ENCODE data around the gene CAMKMT.

The CAMKMT gene

DNA sequence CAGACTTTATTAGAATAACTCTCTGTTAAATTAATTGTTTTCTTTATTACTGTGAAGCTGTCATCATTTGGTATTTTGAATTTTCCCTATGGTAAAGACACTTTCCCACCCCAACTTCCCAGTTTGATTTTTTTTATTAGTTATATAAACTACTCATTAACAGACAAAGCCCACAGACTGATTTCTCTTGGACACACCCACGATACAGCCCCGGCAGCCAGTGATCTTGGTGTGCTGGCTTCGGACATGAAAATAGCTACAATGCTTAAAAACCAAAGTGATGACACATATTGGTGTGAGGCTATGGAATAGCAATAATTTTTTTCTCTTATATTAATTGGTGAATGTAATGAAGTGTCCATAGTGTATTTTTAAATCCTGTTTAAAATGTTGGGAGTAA lies 354.4 kb downstream of the CAMKMT start:
- Histone ChIP-seq H3K9me3 (ENCODE audit: control insufficient read depth, insufficient read depth, low read length) (no peaks in the 10 kb centered on the region), H3K9ac (ENCODE audit: low read depth, low read length) (no peak overlapping the region), H3K4me3 (ENCODE audit: low read depth, low read length) (no peak overlapping the region), H3K27me3 (ENCODE audit: control insufficient read depth, insufficient read depth, low read length) (no peaks in the 10 kb centered on the region), H3K4me1 (ENCODE audit: control insufficient read depth, insufficient read depth, low read length) (no peaks in the 10 kb centered on the region), H3K36me3 (ENCODE audit: control insufficient read depth, insufficient read depth, low read length) (no peaks in the 10 kb centered on the region)

DNA sequence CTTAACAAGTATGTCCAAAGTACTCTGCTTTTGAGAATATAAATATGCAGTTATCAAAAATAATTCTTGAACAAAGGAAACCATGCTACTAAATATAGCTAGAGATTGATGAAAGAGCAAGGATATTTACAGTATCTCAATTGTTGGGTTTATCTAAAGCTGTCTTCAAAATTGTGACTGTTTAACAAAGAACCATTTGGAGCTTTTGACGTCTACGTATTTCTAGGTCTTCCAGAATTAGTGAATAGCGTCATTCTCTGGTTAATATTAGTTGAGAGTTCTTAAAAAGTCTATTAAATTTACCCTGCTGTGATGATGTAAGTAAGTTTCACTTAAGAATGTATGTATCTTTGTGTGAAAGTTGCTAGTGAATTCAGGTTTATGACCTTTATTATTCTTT lies 356.7 kb downstream of the CAMKMT start:
- Histone ChIP-seq H3K9ac (ENCODE audit: low read depth, low read length) (no peak overlapping the region), H3K36me3 (ENCODE audit: control insufficient read depth, insufficient read depth, low read length) (no peaks in the 10 kb centered on the region), H3K4me1 (ENCODE audit: control insufficient read depth, insufficient read depth, low read length) (no peaks in the 10 kb centered on the region), H3K9me3 (ENCODE audit: control insufficient read depth, insufficient read depth, low read length) (no peaks in the 10 kb centered on the region), H3K27me3 (ENCODE audit: control insufficient read depth, insufficient read depth, low read length) (no peaks in the 10 kb centered on the region), H3K4me3 (ENCODE audit: low read depth, low read length) (no peak overlapping the region)

DNA sequence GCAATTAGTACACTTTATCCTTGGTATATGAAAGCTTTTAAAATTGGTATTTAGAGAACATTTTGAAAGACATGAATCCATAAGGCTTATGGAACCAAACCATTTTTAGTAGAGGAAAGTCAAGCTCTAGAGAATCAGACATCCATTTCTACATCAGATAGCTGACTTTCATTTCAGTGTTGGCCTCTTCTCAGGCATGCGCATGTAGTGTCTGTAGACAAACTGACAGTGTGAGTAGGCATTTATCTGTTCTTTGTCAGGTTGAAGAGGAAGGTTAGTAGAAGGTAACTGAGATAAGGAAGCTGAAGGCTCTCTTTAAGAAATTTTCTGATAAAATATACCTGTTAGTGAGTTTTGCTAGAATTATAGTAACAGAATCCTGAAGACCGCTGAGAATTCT lies 357.8 kb downstream of the CAMKMT start:
- no peaks in the 10 kb centered on the region for H3K27me3 ChIP-seq (ENCODE audit: control insufficient read depth, insufficient read depth, low read length)
- no peak overlapping the region for H3K9ac ChIP-seq (ENCODE audit: low read depth, low read length)
- H3K4me3 ChIP-seq (ENCODE audit: low read depth, low read length): no peak overlapping the region
- no peaks in the 10 kb centered on the region for H3K4me1 ChIP-seq (ENCODE audit: control insufficient read depth, insufficient read depth, low read length)
- H3K9me3 ChIP-seq (ENCODE audit: control insufficient read depth, insufficient read depth, low read length): no peaks in the 10 kb centered on the region
- H3K36me3 ChIP-seq (ENCODE audit: control insufficient read depth, insufficient read depth, low read length): no peaks in the 10 kb centered on the region

DNA sequence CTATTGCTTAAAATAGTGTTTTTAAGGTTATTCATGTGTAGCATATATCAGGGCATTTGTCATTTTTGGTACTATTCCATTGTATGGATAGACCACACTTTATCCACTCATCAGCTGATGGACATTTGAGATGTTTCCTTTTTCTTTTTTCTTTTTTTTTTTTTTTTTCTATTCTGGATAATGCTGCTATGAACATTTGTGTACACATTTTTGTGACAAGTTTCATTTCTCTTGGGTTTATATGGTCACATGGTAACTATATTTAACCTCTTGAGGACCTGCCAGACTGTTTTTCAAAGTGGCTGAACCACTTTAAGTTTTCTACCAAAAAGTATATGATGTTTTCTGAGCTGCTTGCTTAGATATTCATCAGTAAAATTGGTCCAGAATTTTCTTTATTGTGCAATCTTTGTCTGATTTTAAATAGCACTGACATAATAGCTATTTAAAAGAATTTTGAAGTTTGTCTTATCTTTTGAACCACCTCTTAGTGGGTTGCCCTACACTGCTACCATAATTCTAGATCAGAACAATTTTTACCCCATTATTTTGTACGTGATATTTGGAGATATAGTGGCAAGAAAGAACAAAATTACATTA lies 360.4 kb downstream of the CAMKMT start:
- H3K9me3 ChIP-seq (ENCODE audit: control insufficient read depth, insufficient read depth, low read length): no peaks in the 10 kb centered on the region
- H3K27me3 ChIP-seq (ENCODE audit: control insufficient read depth, insufficient read depth, low read length): no peaks in the 10 kb centered on the region
- H3K4me1 ChIP-seq (ENCODE audit: control insufficient read depth, insufficient read depth, low read length): no peaks in the 10 kb centered on the region
- H3K36me3 ChIP-seq (ENCODE audit: control insufficient read depth, insufficient read depth, low read length): no peaks in the 10 kb centered on the region
- H3K4me3 ChIP-seq (ENCODE audit: low read depth, low read length): no peak overlapping the region
- no peak overlapping the region for H3K9ac ChIP-seq (ENCODE audit: low read depth, low read length)

DNA sequence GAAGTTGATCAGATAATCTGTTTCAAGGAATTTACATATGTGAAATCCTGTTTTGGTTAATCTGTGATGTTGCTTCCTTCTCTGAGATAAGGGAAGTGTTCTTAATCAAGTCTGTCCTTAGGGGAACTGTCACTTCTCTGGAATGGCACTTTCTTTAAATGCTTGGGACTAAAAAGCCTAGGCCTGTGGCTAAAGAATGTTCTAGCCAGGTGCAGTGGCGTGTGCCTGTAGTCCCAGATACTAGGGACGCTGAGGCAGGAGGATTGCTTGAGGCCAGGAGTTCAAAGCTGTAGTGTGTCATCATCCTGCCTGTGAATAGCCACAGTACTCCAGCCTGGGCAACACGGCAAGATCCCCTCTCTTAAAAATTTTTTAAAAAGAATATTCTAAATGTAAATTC lies 362.2 kb downstream of the CAMKMT start:
- no peaks in the 10 kb centered on the region for H3K36me3 ChIP-seq (ENCODE audit: control insufficient read depth, insufficient read depth, low read length)
- H3K9ac ChIP-seq (ENCODE audit: low read depth, low read length): no peak overlapping the region
- H3K27me3 ChIP-seq (ENCODE audit: control insufficient read depth, insufficient read depth, low read length): no peaks in the 10 kb centered on the region
- H3K9me3 ChIP-seq (ENCODE audit: control insufficient read depth, insufficient read depth, low read length): no peaks in the 10 kb centered on the region
- H3K4me1 ChIP-seq (ENCODE audit: control insufficient read depth, insufficient read depth, low read length): no peaks in the 10 kb centered on the region
- no peak overlapping the region for H3K4me3 ChIP-seq (ENCODE audit: low read depth, low read length)

DNA sequence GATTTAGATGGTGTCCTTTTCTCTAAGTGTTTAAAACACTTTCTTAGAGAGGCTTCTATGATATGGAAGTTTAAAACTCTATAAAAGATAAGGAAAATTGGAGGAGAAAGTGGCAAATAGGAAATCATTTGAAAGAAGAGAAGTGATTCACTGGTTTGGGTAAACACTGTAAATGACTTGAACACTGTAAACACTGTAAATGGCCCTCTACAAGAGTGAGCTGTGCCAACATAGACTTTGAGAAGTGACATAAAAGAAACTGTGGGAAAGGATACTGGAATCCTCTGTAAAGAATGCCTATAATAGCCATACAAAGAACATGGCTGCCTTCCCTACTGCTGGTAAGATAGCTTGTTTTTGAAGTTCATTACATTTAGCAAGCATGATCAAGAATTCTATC lies 368.8 kb downstream of the CAMKMT start:
- Histone ChIP-seq H3K27me3 (ENCODE audit: control insufficient read depth, insufficient read depth, low read length) (no peaks in the 10 kb centered on the region), H3K9me3 (ENCODE audit: control insufficient read depth, insufficient read depth, low read length) (no peaks in the 10 kb centered on the region), H3K4me1 (ENCODE audit: control insufficient read depth, insufficient read depth, low read length) (no peaks in the 10 kb centered on the region), H3K36me3 (ENCODE audit: control insufficient read depth, insufficient read depth, low read length) (no peaks in the 10 kb centered on the region), H3K9ac (ENCODE audit: low read depth, low read length) (no peak overlapping the region), H3K4me3 (ENCODE audit: low read depth, low read length) (no peak overlapping the region)

DNA sequence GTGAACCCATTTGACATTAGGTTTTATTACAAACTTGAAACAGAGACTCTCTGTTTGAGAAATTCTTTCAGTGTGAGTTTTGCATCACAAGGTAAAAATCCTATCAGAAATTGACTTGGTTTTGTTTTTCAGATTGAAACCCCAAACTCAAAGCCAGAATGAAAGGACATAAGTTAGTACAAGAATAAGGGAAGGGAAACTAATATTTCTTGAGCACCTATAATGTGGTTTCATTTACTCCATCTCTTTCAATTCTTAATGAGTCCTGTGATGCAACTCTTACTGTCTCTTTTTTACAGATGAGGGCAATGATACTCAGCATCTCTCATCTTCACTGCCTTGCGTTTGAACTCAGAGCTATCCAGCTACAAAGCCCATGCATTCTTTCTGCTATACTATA lies 369.8 kb downstream of the CAMKMT start:
- H3K36me3 ChIP-seq (ENCODE audit: control insufficient read depth, insufficient read depth, low read length): no peaks in the 10 kb centered on the region
- no peak overlapping the region for H3K9ac ChIP-seq (ENCODE audit: low read depth, low read length)
- no peaks in the 10 kb centered on the region for H3K4me1 ChIP-seq (ENCODE audit: control insufficient read depth, insufficient read depth, low read length)
- H3K9me3 ChIP-seq (ENCODE audit: control insufficient read depth, insufficient read depth, low read length): peaks cover 4% of the 10 kb centered on the region
- H3K27me3 ChIP-seq (ENCODE audit: control insufficient read depth, insufficient read depth, low read length): no peaks in the 10 kb centered on the region
- no peak overlapping the region for H3K4me3 ChIP-seq (ENCODE audit: low read depth, low read length)

DNA sequence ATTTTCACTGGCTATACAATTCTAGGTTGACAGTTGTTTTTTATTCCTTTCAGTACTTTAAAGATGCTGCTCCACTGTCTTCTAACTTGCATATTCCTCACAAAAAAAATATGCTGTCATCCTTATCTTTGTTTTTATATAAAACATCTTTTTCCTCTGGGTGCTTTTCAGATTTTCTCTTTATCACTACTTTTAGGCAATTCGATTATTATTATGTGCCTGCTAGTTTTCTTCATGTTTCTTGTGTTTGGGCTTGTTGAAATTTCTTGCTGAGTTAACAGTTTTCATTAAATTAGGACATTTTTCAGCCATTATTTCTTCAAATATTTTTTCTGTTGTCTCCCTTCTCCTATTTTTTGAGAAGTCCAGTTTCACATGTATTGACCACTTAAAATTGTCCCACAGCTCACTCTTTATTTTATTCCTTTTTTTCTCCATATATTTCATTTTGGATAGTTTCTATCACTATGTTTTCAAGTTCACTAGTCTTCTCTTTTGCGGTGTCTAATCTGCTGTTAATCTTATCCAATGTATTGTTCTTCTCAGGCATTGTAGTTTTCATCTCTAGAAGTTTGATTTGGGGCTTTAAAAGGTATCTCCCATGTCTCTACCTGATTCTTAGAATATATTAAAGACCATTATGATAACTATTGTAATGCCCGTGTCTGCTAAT lies 374.7 kb downstream of the CAMKMT start:
- peaks cover 4% of the 10 kb centered on the region for H3K9me3 ChIP-seq (ENCODE audit: control insufficient read depth, insufficient read depth, low read length)

DNA sequence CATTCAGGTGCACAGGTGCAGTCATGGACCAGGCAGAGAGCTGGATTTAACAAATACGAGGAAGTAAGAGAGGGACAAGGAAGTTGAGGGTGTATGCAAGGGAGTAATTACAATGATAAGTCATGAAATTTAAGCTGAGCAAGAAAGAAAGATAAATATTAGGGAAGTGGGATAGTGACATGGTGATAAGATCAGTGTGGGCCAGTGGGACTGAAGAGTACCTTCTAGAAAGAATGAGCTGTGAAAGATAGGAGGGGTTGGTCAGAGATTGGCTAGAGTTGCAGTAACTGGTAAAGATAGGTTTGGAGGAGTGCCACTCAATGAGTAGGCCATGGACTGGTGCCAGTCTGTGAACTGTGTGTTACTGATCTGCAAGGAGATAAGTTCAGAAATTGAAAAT lies 378.9 kb downstream of the CAMKMT start:
- peaks cover 8% of the 10 kb centered on the region for H3K4me1 ChIP-seq (ENCODE audit: control insufficient read depth, insufficient read depth, low read length)
- no peak overlapping the region for H3K4me3 ChIP-seq (ENCODE audit: low read depth, low read length)
- no peaks in the 10 kb centered on the region for H3K27me3 ChIP-seq (ENCODE audit: control insufficient read depth, insufficient read depth, low read length)
- H3K36me3 ChIP-seq (ENCODE audit: control insufficient read depth, insufficient read depth, low read length): no peaks in the 10 kb centered on the region
- H3K9ac ChIP-seq (ENCODE audit: low read depth, low read length): no peak overlapping the region
- peaks cover 4% of the 10 kb centered on the region for H3K9me3 ChIP-seq (ENCODE audit: control insufficient read depth, insufficient read depth, low read length)

More for the DNA sequence above, 374.7 kb downstream of the CAMKMT start:
- no peaks in the 10 kb centered on the region for H3K36me3 ChIP-seq (ENCODE audit: control insufficient read depth, insufficient read depth, low read length)
- H3K4me3 ChIP-seq (ENCODE audit: low read depth, low read length): no peak overlapping the region
- no peaks in the 10 kb centered on the region for H3K4me1 ChIP-seq (ENCODE audit: control insufficient read depth, insufficient read depth, low read length)
- H3K27me3 ChIP-seq (ENCODE audit: control insufficient read depth, insufficient read depth, low read length): no peaks in the 10 kb centered on the region
- no peak overlapping the region for H3K9ac ChIP-seq (ENCODE audit: low read depth, low read length)

DNA sequence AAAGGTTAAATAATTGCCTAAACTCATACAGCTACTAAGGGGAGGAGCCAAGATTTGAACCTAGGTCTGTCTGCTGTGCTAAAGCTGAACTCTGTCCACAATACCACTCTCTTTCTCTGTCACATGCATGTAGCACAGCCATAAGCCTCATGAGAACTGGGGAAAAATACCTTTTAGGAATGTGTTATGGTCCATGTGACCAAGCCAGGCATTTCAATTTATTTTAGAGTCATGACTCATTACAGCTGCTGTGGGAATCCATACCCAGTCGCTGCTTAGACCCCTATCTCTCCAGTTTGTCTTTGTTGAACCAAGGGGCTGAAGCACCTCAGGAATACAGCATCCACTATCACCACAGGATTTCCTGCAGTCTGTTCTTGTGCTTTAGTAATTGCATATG lies 379.8 kb downstream of the CAMKMT start:
- Histone ChIP-seq H3K4me1 (ENCODE audit: control insufficient read depth, insufficient read depth, low read length) (peaks cover 16% of the 10 kb centered on the region), H3K4me3 (ENCODE audit: low read depth, low read length) (no peak overlapping the region), H3K27me3 (ENCODE audit: control insufficient read depth, insufficient read depth, low read length) (no peaks in the 10 kb centered on the region), H3K9me3 (ENCODE audit: control insufficient read depth, insufficient read depth, low read length) (no peaks in the 10 kb centered on the region), H3K9ac (ENCODE audit: low read depth, low read length) (no peak overlapping the region), H3K36me3 (ENCODE audit: control insufficient read depth, insufficient read depth, low read length) (no peaks in the 10 kb centered on the region)

DNA sequence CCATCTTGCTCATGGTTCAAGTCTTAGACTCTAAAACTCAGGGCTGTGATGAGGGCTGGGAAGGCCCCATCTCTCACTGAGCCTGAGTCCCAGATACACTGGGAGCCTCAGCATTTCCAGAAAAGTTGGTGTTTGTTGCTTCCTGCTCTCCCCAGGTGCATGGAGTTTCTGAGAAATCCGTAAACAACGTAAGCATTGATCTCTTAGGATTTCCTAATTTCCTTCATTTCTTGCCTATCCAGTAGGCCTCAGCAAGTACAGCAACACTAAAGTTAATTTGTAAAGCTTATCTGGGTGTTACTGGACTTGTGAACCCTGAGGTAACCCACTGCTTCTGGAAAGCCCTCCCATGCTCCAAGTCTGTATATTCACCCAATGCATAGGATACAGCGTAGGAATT lies 380.3 kb downstream of the CAMKMT start:
- Histone ChIP-seq H3K27me3 (ENCODE audit: control insufficient read depth, insufficient read depth, low read length) (no peaks in the 10 kb centered on the region), H3K4me3 (ENCODE audit: low read depth, low read length) (no peak overlapping the region), H3K9me3 (ENCODE audit: control insufficient read depth, insufficient read depth, low read length) (no peaks in the 10 kb centered on the region), H3K4me1 (ENCODE audit: control insufficient read depth, insufficient read depth, low read length) (peaks cover 19% of the 10 kb centered on the region), H3K9ac (ENCODE audit: low read depth, low read length) (no peak overlapping the region), H3K36me3 (ENCODE audit: control insufficient read depth, insufficient read depth, low read length) (no peaks in the 10 kb centered on the region)

DNA sequence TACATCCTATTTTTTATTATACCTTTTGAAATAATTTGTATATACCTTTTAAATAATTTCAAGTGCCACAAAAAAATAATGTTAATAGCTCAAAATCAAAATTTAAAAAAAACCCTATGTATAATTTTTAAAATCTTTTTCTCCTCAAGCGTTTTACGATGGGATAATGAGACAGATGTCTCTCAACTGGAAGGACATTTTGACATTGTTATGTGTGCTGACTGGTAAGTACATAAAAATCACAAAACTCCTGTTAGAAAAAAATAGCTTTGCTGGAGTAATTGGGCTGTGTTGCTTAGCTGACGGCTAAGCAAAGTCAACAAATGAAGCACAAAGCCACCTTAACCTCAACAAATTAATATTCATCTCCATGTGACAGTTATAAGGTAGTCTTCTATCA lies 381.7 kb downstream of the CAMKMT start:
- Histone ChIP-seq H3K27me3 (ENCODE audit: control insufficient read depth, insufficient read depth, low read length) (no peaks in the 10 kb centered on the region), H3K9me3 (ENCODE audit: control insufficient read depth, insufficient read depth, low read length) (no peaks in the 10 kb centered on the region), H3K4me3 (ENCODE audit: low read depth, low read length) (no peak overlapping the region), H3K36me3 (ENCODE audit: control insufficient read depth, insufficient read depth, low read length) (no peaks in the 10 kb centered on the region), H3K9ac (ENCODE audit: low read depth, low read length) (no peak overlapping the region), H3K4me1 (ENCODE audit: control insufficient read depth, insufficient read depth, low read length) (peaks cover 27% of the 10 kb centered on the region)

All from iPS-15b (cell line).